Trophoblast cell (in vitro differentiated cells and primary cell): ENCODE results near the gene TPM2.
"Not testable (repeated sequence)": the region's sequence is repeated elsewhere in the genome, so short reads cannot be mapped to it uniquely, and the experiment has no call there.

ENCODE experiments used
- DNase-seq, 2 donors: peaks; one replicate each; pipeline ENCODE4 v3.0.0-alpha.2; 2016
- H2AFZ ChIP-seq: 2 replicates; pipeline ENCODE4 v1.6.1; 2013; ENCODE audit warnings: low read length, moderate library complexity, mild to moderate bottlenecking; ENCODE audit not compliant: insufficient read depth, poor library complexity
- H2AK5ac ChIP-seq: 2 replicates; pipeline ENCODE4 v1.6.1; 2013; ENCODE audit warnings: mild to moderate bottlenecking, low read length
- H2BK120ac ChIP-seq: 2 replicates; pipeline ENCODE4 v1.6.1; 2013; ENCODE audit warnings: low read length, mild to moderate bottlenecking, moderate library complexity; ENCODE audit not compliant: insufficient read depth, poor library complexity
- H2BK12ac ChIP-seq: 2 replicates; pipeline ENCODE4 v1.6.1; 2013; ENCODE audit warnings: mild to moderate bottlenecking, low read length, moderate library complexity
- H2BK5ac ChIP-seq: 2 replicates; pipeline ENCODE4 v1.6.1; 2013; ENCODE audit warnings: low read length, low read depth, moderate library complexity, mild to moderate bottlenecking; ENCODE audit not compliant: poor library complexity
- H3K14ac ChIP-seq: 2 replicates; pipeline ENCODE4 v1.6.1; 2013; ENCODE audit warnings: mild to moderate bottlenecking, low read length
- H3K18ac ChIP-seq: 2 replicates; pipeline ENCODE4 v1.6.1; 2013; ENCODE audit warnings: mild to moderate bottlenecking, low read length
- H3K23ac ChIP-seq: 2 replicates; pipeline ENCODE4 v1.6.1; 2013; ENCODE audit warnings: low read length
- H3K27ac ChIP-seq: 2 replicates; pipeline ENCODE4 v1.5.1; 2013; ENCODE audit warnings: low read depth, mild to moderate bottlenecking, inconsistent platforms, low read length, moderate library complexity
- H3K27me3 ChIP-seq: 2 replicates; pipeline ENCODE4 v1.6.1; 2013; ENCODE audit warnings: inconsistent platforms, mild to moderate bottlenecking, low read length, moderate library complexity; ENCODE audit not compliant: insufficient read depth
- H3K36me3 ChIP-seq, 2 experiments: 1 replicate in 1 of 2; 2 replicates in 1 of 2; pipeline ENCODE4 v1.6.1; 2013; ENCODE audit warnings: low read length in 2 of 2, mild to moderate bottlenecking in 2 of 2, moderate library complexity in 1 of 2; ENCODE audit not compliant: insufficient read depth in 2 of 2, control insufficient read depth in 1 of 2
- H3K4ac ChIP-seq: 2 replicates; pipeline ENCODE4 v1.6.1; 2013; ENCODE audit warnings: low read depth, mild to moderate bottlenecking, low read length, moderate library complexity
- H3K4me1 ChIP-seq, 2 experiments: 1 replicate in 1 of 2; 2 replicates in 1 of 2; pipeline ENCODE4 v1.6.1; 2013; ENCODE audit warnings: low read length in 2 of 2, mild to moderate bottlenecking in 2 of 2, moderate library complexity in 1 of 2; ENCODE audit not compliant: insufficient read depth in 2 of 2, control insufficient read depth in 1 of 2
- H3K4me2 ChIP-seq: 2 replicates; pipeline ENCODE4 v1.6.1; 2013; ENCODE audit warnings: inconsistent platforms, mild to moderate bottlenecking, low read length, moderate library complexity
- H3K4me3 ChIP-seq: 2 replicates; pipeline ENCODE4 v1.5.1; 2013; ENCODE audit warnings: mild to moderate bottlenecking, low read depth, low read length, inconsistent platforms
- H3K79me1 ChIP-seq: one replicate; pipeline ENCODE4 v1.6.1; 2013; ENCODE audit warnings: low read length
- H3K79me2 ChIP-seq: 2 replicates; pipeline ENCODE4 v1.6.1; 2013; ENCODE audit warnings: low read length, mild to moderate bottlenecking; ENCODE audit not compliant: control insufficient read depth, insufficient read depth, poor library complexity
- H3K9ac ChIP-seq: 2 replicates; pipeline ENCODE4 v1.6.1; 2013; ENCODE audit warnings: mild to moderate bottlenecking, low read length
- H3K9me3 ChIP-seq: 2 replicates; pipeline ENCODE4 v1.6.1; 2013; ENCODE audit warnings: low read depth, mild to moderate bottlenecking, control low read depth, inconsistent platforms, low read length; ENCODE audit not compliant: insufficient read depth
- H4K12ac ChIP-seq: 2 replicates; pipeline ENCODE4 v1.6.1; 2013; ENCODE audit warnings: low read depth, mild to moderate bottlenecking, low read length, moderate library complexity
- H4K8ac ChIP-seq: 2 replicates; pipeline ENCODE4 v1.6.1; 2013; ENCODE audit warnings: low read depth, mild to moderate bottlenecking, low read length, moderate library complexity
- H4K91ac ChIP-seq: one replicate; pipeline ENCODE4 v1.6.1; 2013; ENCODE audit warnings: low read depth, mild to moderate bottlenecking, low read length, moderate library complexity
- WGBS: extraction: QIAGEN DNeasy Blood & Tissue Kit; methylation state at CpG from one replicate; pipeline ENCODE4 v1.1.7; 2013; ENCODE audit warnings: missing lambda C conversion rate; ENCODE audit not compliant: insufficient read length, insufficient coverage; ENCODE audit errors: extremely low coverage; 5-methylcytosine and 5-hydroxymethylcytosine counted together

Gene TPM2

GRCh38 chr9:35639225-35639624, 50.5 kb downstream of the TPM2 start:
- not testable (repeated sequence) for H3K9ac ChIP-seq, H3K27ac ChIP-seq
- WGBS, result no CpG with 5 or more reads among the region's 1 CpG

GRCh38 chr9:35638751-35639150, 51.0 kb downstream of the TPM2 start:
- not testable (repeated sequence) for H4K91ac ChIP-seq, H3K36me3 ChIP-seq, H3K4me3 ChIP-seq, H2BK12ac ChIP-seq, H3K27ac ChIP-seq, H2AK5ac ChIP-seq, H3K14ac ChIP-seq, H3K9ac ChIP-seq, H2BK120ac ChIP-seq, H3K79me2 ChIP-seq, H3K27me3 ChIP-seq, H3K4me2 ChIP-seq, H3K4ac ChIP-seq, H2BK5ac ChIP-seq, H3K18ac ChIP-seq, H4K8ac ChIP-seq, H3K23ac ChIP-seq, H3K4me1 ChIP-seq, H3K9me3 ChIP-seq, H3K79me1 ChIP-seq, H2AFZ ChIP-seq, H4K12ac ChIP-seq, DNase-seq
- WGBS, result no CpG with 5 or more reads among the region's 8 CpGs

More at GRCh38 chr9:35639225-35639624, 50.5 kb downstream of the TPM2 start:
- not testable (repeated sequence) for H2AK5ac ChIP-seq, H3K36me3 ChIP-seq, H3K4me2 ChIP-seq, H4K8ac ChIP-seq, H3K4ac ChIP-seq, H3K4me1 ChIP-seq, H3K79me1 ChIP-seq, H3K18ac ChIP-seq, H3K27me3 ChIP-seq, H2AFZ ChIP-seq, H3K9me3 ChIP-seq, H2BK5ac ChIP-seq, H2BK12ac ChIP-seq, H3K79me2 ChIP-seq, H4K12ac ChIP-seq, H2BK120ac ChIP-seq, H3K14ac ChIP-seq, DNase-seq, H3K23ac ChIP-seq, H4K91ac ChIP-seq, H3K4me3 ChIP-seq

- H4K8ac ChIP-seq, H3K79me1 ChIP-seq, H3K27ac ChIP-seq, H3K27me3 ChIP-seq, H2AFZ ChIP-seq, H3K14ac ChIP-seq, DNase-seq, H3K4me1 ChIP-seq, H3K36me3 ChIP-seq, H3K23ac ChIP-seq, H3K9me3 ChIP-seq, H2BK12ac ChIP-seq, H3K9ac ChIP-seq, H2BK120ac ChIP-seq, H2BK5ac ChIP-seq, H4K12ac ChIP-seq, H3K18ac ChIP-seq, H3K4ac ChIP-seq, H3K79me2 ChIP-seq, H4K91ac ChIP-seq, H2AK5ac ChIP-seq, H3K4me2 ChIP-seq, H3K4me3 ChIP-seq: not testable (repeated sequence)
- WGBS, result no CpG with 5 or more reads among the region's 9 CpGs
Observed at GRCh38 chr9:35637427-35637955, 52.2 kb downstream of the TPM2 start.

GRCh38 chr9:35636877-35637246, 52.9 kb downstream of the TPM2 start:
- not testable (repeated sequence) for H3K4me1 ChIP-seq, H2AFZ ChIP-seq, H3K4me2 ChIP-seq, H3K79me1 ChIP-seq, H4K91ac ChIP-seq, H3K36me3 ChIP-seq, H2BK5ac ChIP-seq, DNase-seq, H2BK120ac ChIP-seq, H2AK5ac ChIP-seq, H3K9ac ChIP-seq, H3K4me3 ChIP-seq, H3K23ac ChIP-seq, H3K14ac ChIP-seq, H3K18ac ChIP-seq, H3K27ac ChIP-seq, H2BK12ac ChIP-seq, H3K79me2 ChIP-seq, H3K4ac ChIP-seq, H3K9me3 ChIP-seq, H3K27me3 ChIP-seq, H4K12ac ChIP-seq, H4K8ac ChIP-seq
- WGBS, result 100% methylated on average over 1 of the region's 6 CpGs
